DMS153 (cell line): ENCODE measurements around the gene DMKN.
A peak's percentile ranks its signal among the peaks of the same experiment; 100 is the strongest.
"Not testable (repeated sequence)": the region's sequence is repeated elsewhere in the genome, so short reads cannot be mapped to it uniquely, and the experiment has no call there.

ENCODE experiments used
- DNase-seq: peaks from one replicate; lab custom pipeline; 2025; lab: John Stamatoyannopoulos, UW

Gene DMKN

DNA sequence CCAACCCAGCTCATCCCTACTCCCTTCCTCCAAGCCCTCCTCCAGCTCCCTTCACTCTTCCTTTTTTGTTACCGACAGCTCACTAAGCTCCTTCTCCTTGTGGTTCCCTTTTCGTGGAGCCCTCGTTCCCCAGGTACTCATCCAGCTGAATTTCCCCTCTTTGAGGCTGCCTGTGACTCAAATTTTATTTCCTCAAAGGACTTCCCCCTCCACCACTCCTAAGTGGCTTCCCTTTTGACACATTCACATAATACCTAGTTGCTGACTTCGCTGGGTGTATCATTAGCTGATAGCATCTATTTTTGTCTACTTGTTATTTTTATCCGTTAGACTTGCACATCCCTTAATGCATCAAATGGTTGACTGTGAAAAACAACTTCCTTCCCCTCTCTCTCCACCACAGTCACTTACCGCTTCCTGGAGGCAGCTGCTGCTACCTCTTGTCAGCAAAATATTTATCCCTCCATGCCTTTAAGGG is 50.9 kb downstream of the DMKN start:
- no peak for DNase-seq

DNA sequence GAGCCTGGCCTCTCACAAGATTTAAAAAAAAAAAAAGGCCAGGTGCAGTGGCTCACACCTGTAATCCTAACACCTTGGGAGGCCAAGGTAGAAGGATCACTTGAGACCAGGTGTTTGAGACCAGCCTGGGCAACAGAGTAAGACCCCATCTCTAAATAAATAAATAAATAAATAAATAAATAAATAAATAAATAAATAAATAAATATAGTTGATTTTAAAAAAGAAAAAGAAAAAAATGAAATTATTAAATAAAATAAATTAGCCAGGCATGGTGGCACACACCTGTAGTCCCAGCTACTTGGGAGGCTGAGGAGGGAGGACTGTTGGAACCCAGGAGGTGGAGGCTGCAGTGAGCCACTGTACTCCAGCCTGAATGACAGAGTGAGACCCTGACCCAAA is 51.7 kb downstream of the DMKN start:
- DNase-seq: not testable (repeated sequence)

DNA sequence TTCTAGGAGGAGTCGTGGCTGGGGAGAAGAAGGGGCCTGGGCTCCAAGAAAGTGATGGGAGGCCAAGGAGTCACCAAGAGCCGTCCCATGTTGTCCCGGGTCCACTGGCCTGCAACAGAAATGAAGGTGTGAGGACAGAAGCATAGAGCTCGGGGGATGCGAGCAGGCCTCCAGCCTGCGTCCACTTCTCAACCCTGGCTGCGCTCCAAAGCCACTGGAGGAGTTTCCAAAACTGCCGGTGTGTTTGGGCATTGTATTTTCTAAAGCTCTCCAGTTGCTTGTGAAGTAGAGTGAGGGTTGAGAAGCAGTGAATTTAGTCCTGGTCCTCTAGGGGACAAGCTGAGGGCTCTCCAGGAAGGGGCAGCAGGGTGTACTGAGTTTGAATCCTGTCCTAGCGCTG is 52.4 kb downstream of the DMKN start:
- no peak for DNase-seq

GRCh38 chr19:35460608-35461007 is 52.8 kb downstream of the DMKN start:
- no peak for DNase-seq

DNA sequence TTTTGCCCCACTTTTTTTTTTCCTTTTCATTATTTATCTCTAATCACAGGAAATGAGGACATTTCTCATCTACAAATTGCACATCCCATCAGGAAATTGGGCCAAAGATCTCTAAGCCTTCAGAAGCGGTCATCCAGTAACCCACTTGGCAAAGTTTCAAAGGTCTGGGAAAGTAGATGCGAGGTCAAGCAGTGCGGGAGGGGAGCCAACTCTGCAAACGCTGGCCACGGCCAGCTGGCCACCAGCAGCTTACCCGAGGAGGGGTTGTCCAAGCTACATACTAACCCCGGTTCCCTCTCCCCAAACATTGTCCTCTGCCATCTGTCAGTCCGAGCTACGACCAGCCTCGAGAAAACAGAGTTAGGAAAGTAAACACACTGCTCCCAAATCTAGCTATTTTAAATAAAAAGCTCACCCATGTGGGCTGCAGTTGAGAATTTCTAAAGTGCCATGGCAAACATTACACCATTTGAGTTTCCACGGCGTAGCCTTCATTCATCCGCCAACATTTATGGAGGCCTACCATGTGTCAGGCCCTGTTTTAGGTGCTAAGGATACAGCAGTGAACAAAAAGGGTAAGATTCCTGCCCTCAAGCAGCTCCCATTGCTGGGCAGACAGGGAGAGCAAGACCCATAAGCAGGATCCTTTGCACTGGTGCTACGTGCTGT is 53.9 kb downstream of the DMKN start:
- DNase-seq: no peak

DNA sequence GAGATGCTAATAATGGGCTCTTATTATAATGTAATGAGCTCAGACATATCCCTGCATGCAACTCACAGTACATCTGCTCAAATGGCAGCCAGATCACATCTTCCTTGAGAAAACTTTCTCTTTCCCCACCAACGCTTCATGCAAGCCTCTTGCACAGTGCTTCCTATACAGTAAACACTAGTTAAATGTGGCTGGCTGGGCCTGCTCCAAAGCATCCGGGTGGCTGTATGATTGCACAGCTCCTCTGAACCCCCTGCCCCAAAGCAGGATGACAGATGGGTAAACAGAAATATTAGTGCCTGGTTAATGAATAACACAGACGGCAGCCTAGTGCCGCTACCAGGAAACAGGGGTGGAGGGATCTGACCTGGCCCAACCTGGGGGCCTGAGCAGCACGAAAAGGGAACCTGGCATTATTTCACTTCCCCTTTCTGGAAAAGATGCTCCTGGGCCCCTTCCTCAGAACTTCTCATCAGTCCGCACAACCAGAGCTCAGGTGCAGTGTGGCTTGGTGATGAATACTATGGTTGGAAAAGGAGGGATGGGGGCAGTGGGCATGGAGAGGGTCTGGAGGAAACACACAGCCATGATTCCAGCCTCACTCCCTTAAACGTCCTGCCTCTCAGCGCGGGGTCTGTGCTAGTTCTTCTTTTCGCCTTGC is 54.6 kb downstream of the DMKN start:
- no peak for DNase-seq

DNA sequence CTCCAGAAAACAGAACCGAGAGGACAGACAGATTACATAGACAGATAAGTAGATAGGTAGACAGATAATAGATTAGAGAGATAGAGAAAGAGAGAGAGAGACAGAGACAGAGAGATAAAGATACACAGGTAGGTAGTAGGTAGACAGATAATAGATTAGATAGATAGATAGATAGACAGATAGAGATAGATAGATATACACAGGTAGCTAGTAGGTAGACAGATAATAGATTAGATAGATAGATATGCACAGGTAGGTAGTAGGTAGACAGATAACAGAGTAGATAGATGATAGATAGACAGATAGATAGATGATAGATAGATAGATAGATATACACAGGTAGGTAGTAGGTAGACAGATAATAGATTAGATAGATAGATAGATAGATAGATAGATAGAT is 55.3 kb downstream of the DMKN start:
- no peak for DNase-seq

DNA sequence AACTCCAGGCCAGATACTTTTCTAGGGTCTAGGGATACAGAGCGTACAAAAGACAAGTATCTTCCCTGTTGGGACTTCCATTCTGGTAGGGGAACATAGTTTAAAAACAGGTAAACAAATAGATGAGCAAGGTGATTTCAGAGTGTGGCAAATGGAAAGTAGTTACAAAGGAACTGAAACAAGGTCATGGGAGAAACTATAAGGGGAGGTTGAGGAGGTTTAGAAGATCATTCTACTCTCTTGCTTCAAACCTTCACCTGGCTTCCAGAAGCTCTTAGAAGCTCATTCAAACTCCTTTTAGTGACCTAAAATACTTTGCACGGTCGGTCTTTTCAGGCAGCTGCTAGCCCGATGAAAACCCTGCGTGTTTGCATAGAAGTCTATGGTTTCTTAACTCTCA is 56.3 kb downstream of the DMKN start:
- DNase-seq: no peak

GRCh38 chr19:35455616-35456201 is 57.7 kb downstream of the DMKN start:
- no peak for DNase-seq

GRCh38 chr19:35454663-35455062 is 58.8 kb downstream of the DMKN start:
- DNase-seq: no peak

- no peak for DNase-seq
Observed at GRCh38 chr19:35451338-35452096, 61.9 kb downstream of the DMKN start.

DNA sequence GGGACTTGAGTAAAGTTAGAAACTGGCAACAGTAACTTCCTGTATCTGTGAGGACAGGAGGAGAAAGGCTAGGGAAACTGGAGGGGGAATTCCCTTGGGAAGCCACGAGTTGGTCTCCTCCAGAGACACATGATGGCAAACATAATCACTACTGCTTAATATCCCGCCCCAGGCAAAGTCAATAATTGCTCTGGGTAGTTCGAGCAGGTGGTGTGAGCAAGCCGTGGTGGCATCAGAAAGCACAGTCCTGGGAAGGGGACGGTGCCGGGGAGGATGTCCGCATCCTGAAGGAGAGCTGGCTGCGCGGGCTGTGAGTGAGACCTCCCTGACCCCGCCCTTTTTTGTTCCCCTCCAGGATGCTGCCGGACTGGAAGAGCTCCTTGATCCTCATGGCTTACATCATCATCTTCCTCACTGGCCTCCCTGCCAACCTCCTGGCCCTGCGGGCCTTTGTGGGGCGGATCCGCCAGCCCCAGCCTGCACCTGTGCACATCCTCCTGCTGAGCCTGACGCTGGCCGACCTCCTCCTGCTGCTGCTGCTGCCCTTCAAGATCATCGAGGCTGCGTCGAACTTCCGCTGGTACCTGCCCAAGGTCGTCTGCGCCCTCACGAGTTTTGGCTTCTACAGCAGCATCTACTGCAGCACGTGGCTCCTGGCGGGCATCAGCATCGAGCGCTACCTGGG is 63.9 kb downstream of the DMKN start:
- DNase-seq: peak; percentile 77

GRCh38 chr19:35447606-35448469 is 65.6 kb downstream of the DMKN start, which contains the start of gene FFAR2:
TSS of gene FFAR2 (plus strand) at chr19:35448257. CDS start at chr19:35449715, 1,458 bp downstream.
- DNase-seq: no peak
